Chondrocyte (in vitro differentiated cells): ENCODE results near the gene GBX1. TPM values are rescaled to one million over a fixed set of nuclear protein-coding genes. Genes with fewer than 3 reads are reported as not detected.

ENCODE experiments used
- DNase-seq: peaks from one replicate; pipeline ENCODE4 v3.0.0; 2021; ENCODE audit warnings: mixed read lengths, low spot score
- H3K27ac Mint-ChIP-seq: one replicate; pipeline ENCODE4 v1.8.0; 2021; ENCODE audit warnings: mild to moderate bottlenecking, moderate library complexity, mixed read lengths; ENCODE audit not compliant: unreplicated experiment
- H3K27me3 Mint-ChIP-seq: 2 replicates; pipeline ENCODE4 v1.8.0; 2021; ENCODE audit warnings: low read depth, mixed read lengths
- H3K36me3 Mint-ChIP-seq: 2 replicates; pipeline ENCODE4 v1.8.0; 2021; ENCODE audit warnings: low read depth, mixed read lengths
- H3K4me1 Mint-ChIP-seq: 2 replicates; pipeline ENCODE4 v1.8.0; 2021; ENCODE audit warnings: low read depth, mild to moderate bottlenecking, mixed read lengths
- H3K4me3 Mint-ChIP-seq: one replicate; pipeline ENCODE4 v1.8.0; 2021; ENCODE audit warnings: mild to moderate bottlenecking, moderate library complexity, mixed read lengths; ENCODE audit not compliant: unreplicated experiment
- H3K9me3 Mint-ChIP-seq: 2 replicates; pipeline ENCODE4 v1.8.0; 2021; ENCODE audit warnings: low read depth, mixed read lengths
- CTCF ChIP-seq: fragments of 200-600 bp; sonication (generic); IDR thresholded peaks from 2 replicates; pipeline ENCODE4 v1.5.0; 2021; ENCODE audit warnings: antibody characterized with exemption, mild to moderate bottlenecking, moderate library complexity
- total RNA-seq: library from RNA; stranded (reverse); gene quantifications from 3 replicates; pipeline ENCODE4 v1.2.1, GENCODE V29; 2021

GBX1 gene
- total RNA-seq, 1 donor from 2014 or later = not detected

- H3K9me3 Mint-ChIP-seq = no peaks in the 10 kb centered on the region
- H3K4me1 Mint-ChIP-seq = no peaks in the 10 kb centered on the region
- no peak within 1 kb of the TSS for H3K4me3 Mint-ChIP-seq
- peaks cover 19% of the 10 kb centered on the region for H3K36me3 Mint-ChIP-seq
- no peak within 1 kb of the TSS for H3K27ac Mint-ChIP-seq
- peaks cover 11% of the 10 kb centered on the region for H3K27me3 Mint-ChIP-seq
- no peak for DNase-seq
- no peak for TF ChIP-seq CTCF
Observed at GRCh38 chr7:151210087-151210854, 42.8 kb upstream of the GBX1 start, which contains the start of gene H2BK1. TSS of gene H2BK1 (minus strand) at chr7:151210488. CDS start at chr7:151210318, 170 bp downstream.

- peaks cover 13% of the 10 kb centered on the region for H3K36me3 Mint-ChIP-seq
- no peak overlapping the region for H3K4me3 Mint-ChIP-seq
- no peak overlapping the region for H3K27ac Mint-ChIP-seq
- DNase-seq = no peak
- H3K9me3 Mint-ChIP-seq = no peaks in the 10 kb centered on the region
- no peaks in the 10 kb centered on the region for H3K4me1 Mint-ChIP-seq
- TF ChIP-seq CTCF = no peak
- peaks cover 16% of the 10 kb centered on the region for H3K27me3 Mint-ChIP-seq
Observed at GRCh38 chr7:151209588-151209987, 42.1 kb upstream of the GBX1 start.

GRCh38 chr7:151208253-151208862 is 40.9 kb upstream of the GBX1 start:
- Mint-ChIP-seq H3K4me1 (no peaks in the 10 kb centered on the region), H3K36me3 (peaks cover 7% of the 10 kb centered on the region), H3K4me3 (no peak overlapping the region), H3K9me3 (no peaks in the 10 kb centered on the region), H3K27ac (no peak overlapping the region), H3K27me3 (peaks cover 21% of the 10 kb centered on the region)
- no peak for TF ChIP-seq CTCF
- DNase-seq = no peak

GRCh38 chr7:151207804-151208203 is 40.3 kb upstream of the GBX1 start:
- no peak overlapping the region for H3K27ac Mint-ChIP-seq
- DNase-seq = no peak
- peaks cover 26% of the 10 kb centered on the region for H3K27me3 Mint-ChIP-seq
- H3K36me3 Mint-ChIP-seq = peaks cover 2% of the 10 kb centered on the region
- no peak for TF ChIP-seq CTCF
- H3K4me3 Mint-ChIP-seq = no peak overlapping the region
- no peaks in the 10 kb centered on the region for H3K4me1 Mint-ChIP-seq
- no peaks in the 10 kb centered on the region for H3K9me3 Mint-ChIP-seq

GRCh38 chr7:151207315-151207714 is 39.8 kb upstream of the GBX1 start:
- Mint-ChIP-seq H3K9me3 (no peaks in the 10 kb centered on the region), H3K36me3 (peaks cover 1% of the 10 kb centered on the region), H3K4me3 (no peak overlapping the region), H3K27me3 (peaks cover 28% of the 10 kb centered on the region), H3K27ac (no peak overlapping the region), H3K4me1 (no peaks in the 10 kb centered on the region)
- no peak for TF ChIP-seq CTCF
- DNase-seq = no peak
